PC-9 (cell line): ENCODE data around the gene ARHGAP26.

ENCODE experiments used
- CTCF ChIP-seq: fragments of 200-600 bp; sonication (generic); conservative IDR thresholded peaks from 2 replicates; pipeline ENCODE4 v1.6.1; 2017; ENCODE audit warnings: mixed run types, antibody characterized with exemption, mild to moderate bottlenecking, moderate library complexity
- EZH2 ChIP-seq: fragments of 200-600 bp; sonication (generic); IDR thresholded peaks from 2 replicates; pipeline ENCODE4 v1.8.0; 2017; ENCODE audit warnings: antibody characterized with exemption, low read depth

DNA sequence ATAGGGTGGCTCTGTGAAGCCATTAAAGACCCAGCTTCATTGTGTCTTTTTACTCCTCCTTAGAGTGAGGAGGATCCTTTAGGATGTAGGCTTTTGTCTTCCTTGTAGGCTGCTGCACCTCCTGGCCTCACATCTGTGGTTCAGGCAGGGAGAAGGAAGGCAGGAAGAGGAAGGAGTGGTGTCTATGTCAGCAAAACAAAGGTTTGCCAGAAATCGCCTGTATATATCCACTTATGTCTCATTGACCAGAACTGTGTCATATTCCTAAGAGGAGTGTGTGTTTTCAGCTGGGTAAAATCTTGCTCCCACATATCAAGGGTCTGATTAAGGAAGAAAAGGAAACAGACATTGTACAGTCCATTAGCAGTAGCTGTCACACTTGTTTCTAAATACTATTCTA lies 213.8 kb downstream of the ARHGAP26 start:
- TF ChIP-seq CTCF (no peak), EZH2 (no peak)
